ENCODE results near the gene OBI1.

- TF ChIP-seq POLR2AphosphoS5 (IDR thresholded peaks at IDR 0.05; ENCODE audit: low read depth, low read length) (no peak), POLR2A (IDR thresholded peaks at IDR 0.05; ENCODE audit: low read depth, low read length) (no peak), TAF1 (IDR thresholded peaks at IDR 0.05; ENCODE audit: borderline replicate concordance, low read depth, low read length) (no peak)
Observed at GRCh38 chr13:78660495-78660857, 1.5 kb upstream of the OBI1 start.

All from GM12892 (cell line).